Measurements from ENCODE around the gene LRRC8E. TPM values are rescaled to one million over a fixed set of nuclear protein-coding genes. Genes with fewer than 3 reads are reported as not detected.

The LRRC8E gene
- total and polyA plus RNA-seq, 10 of the 15 experiments (the other 5 are each of a cell fraction or from before 2014, with no cell fraction given), result 0.04 to 0.32 (median 0.25) TPM; not detected in 7

GRCh38 chr19:7864690-7865074 is 23.6 kb upstream of the LRRC8E start:
- RAD21 ChIA-PET (ENCODE audit: unreplicated experiment), result no interaction called here
- Histone ChIP-seq H3K9me3 (replicated peaks; ENCODE audit: control insufficient read depth, insufficient read depth, low read length) (no peaks in the 10 kb centered on the region; the same call in 1 of the 3 replicates), H3K9ac (ENCODE audit: control insufficient read depth, insufficient read depth, low read length) (no peak overlapping the region), H3K27ac (ENCODE audit: control insufficient read depth, insufficient read depth) (no peak overlapping the region), H3K4me2 (ENCODE audit: control insufficient read depth, insufficient read depth) (no peak overlapping the region), H3K4me3 (no peak overlapping the region), H4K20me1 (ENCODE audit: control insufficient read depth, insufficient read depth) (no peaks in the 10 kb centered on the region), H3K4me1 (ENCODE audit: control insufficient read depth, insufficient read depth, low read length) (peaks cover 11% of the 10 kb centered on the region; the same call in 1 of the 2 replicates), H3K27me3 (replicated peaks in 1 of 2; ENCODE audit: control insufficient read depth in 2 of 2, insufficient read depth in 2 of 2, low read length in 1 of 2) (peaks cover 2 to 15% of the 10 kb centered on the region in 2 experiments; a peak in 3 of 4 replicates), H2AFZ (ENCODE audit: control insufficient read depth, low read depth, low read length) (no peak overlapping the region), H3K79me2 (ENCODE audit: control insufficient read depth, insufficient read depth, low read length) (no peaks in the 10 kb centered on the region), H3K36me3 (ENCODE audit: control insufficient read depth in 2 of 2, insufficient read depth in 2 of 2, low read length in 1 of 2) (no peaks in the 10 kb centered on the region)
- DNase-seq (ENCODE audit: low read depth, low spot score), result no peak
- intact Hi-C loops (cut with micrococcal nuclease; ENCODE audit: unreplicated experiment) (no loop called here), in situ Hi-C loops (cut with MboI) (no loop called here)
- CTCF ChIA-PET, result no interaction called here
- TF ChIP-seq RBBP5 (conservative IDR thresholded peaks at IDR 0.05) (no peak), ZNF217 (IDR thresholded peaks at IDR 0.05) (no peak), ZBTB4 (CRISPR knock-in tag; IDR thresholded peaks at IDR 0.05) (no peak), ZNF274 (IDR thresholded peaks at IDR 0.05; ENCODE audit: insufficient read depth, insufficient read length) (no peak), JUND (IDR thresholded peaks at IDR 0.05; ENCODE audit: low read depth, low read length) (no peak)
- TF ChIP-seq, protein P1, sequence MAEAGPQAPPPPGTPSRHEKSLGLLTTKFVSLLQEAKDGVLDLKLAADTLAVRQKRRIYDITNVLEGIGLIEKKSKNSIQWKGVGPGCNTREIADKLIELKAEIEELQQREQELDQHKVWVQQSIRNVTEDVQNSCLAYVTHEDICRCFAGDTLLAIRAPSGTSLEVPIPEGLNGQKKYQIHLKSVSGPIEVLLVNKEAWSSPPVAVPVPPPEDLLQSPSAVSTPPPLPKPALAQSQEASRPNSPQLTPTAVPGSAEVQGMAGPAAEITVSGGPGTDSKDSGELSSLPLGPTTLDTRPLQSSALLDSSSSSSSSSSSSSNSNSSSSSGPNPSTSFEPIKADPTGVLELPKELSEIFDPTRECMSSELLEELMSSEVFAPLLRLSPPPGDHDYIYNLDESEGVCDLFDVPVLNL (IDR thresholded peaks at IDR 0.05; ENCODE audit: low read depth, low read length), result no peak
- TF ChIP-seq, protein P2, sequence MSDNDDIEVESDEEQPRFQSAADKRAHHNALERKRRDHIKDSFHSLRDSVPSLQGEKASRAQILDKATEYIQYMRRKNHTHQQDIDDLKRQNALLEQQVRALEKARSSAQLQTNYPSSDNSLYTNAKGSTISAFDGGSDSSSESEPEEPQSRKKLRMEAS (IDR thresholded peaks at IDR 0.05; ENCODE audit: low read depth, low read length), result no peak
- no peak for ATAC-seq
- BruUV-seq (replicated peaks), result no TSS peak
- POLR2A ChIA-PET, result no interaction called here
- WGBS (ENCODE audit: insufficient coverage, insufficient replicate concordance, low lambda C conversion rate, missing lambda C conversion rate), result 78% methylated on average over 16 of the region's 18 CpGs
- SMC1A ChIA-PET (ENCODE audit: uncharacterized antibody, unreplicated experiment), result no interaction called here
- no peak for FAIRE-seq
